Progenitor cell of endocrine pancreas (in vitro differentiated cells): Measurements from ENCODE around the gene JAML. TPM values are rescaled to one million over a fixed set of nuclear protein-coding genes. Genes with fewer than 3 reads are reported as not detected.

ENCODE experiments used
- DNase-seq: peaks from one replicate; pipeline ENCODE4 v3.0.0; 2021; ENCODE audit warnings: low spot score; ENCODE audit not compliant: unreplicated experiment
- H3K27ac Mint-ChIP-seq: 2 replicates; pipeline ENCODE4 v1.8.0; 2021; ENCODE audit warnings: mild to moderate bottlenecking, moderate library complexity, mixed read lengths
- H3K27me3 Mint-ChIP-seq: 2 replicates; pipeline ENCODE4 v1.8.0; 2021; ENCODE audit warnings: mixed read lengths
- H3K36me3 Mint-ChIP-seq: 2 replicates; pipeline ENCODE4 v1.8.0; 2022; ENCODE audit warnings: mixed read lengths; ENCODE audit not compliant: insufficient read depth
- H3K4me1 Mint-ChIP-seq: 2 replicates; pipeline ENCODE4 v1.8.0; 2021; ENCODE audit warnings: low read depth, mixed read lengths
- H3K4me3 Mint-ChIP-seq: 2 replicates; pipeline ENCODE4 v1.8.0; 2021; ENCODE audit warnings: low read depth, mild to moderate bottlenecking, moderate library complexity, mixed read lengths
- H3K9me3 Mint-ChIP-seq: 2 replicates; pipeline ENCODE4 v1.8.0; 2021; ENCODE audit warnings: low read depth, mixed read lengths
- CTCF ChIP-seq: fragments of 200-600 bp; sonication (generic); IDR thresholded peaks from one replicate; pipeline ENCODE4 v1.5.0; 2021; ENCODE audit warnings: antibody characterized with exemption, mild to moderate bottlenecking; ENCODE audit not compliant: unreplicated experiment
- total RNA-seq: library from RNA; stranded (reverse); gene quantifications from 2 replicates; pipeline ENCODE4 v1.2.1, GENCODE V29; 2021

Gene JAML
- total RNA-seq, 1 donor from 2014 or later, result 0.22 TPM

GRCh38 chr11:118145285-118146227 is 79.3 kb downstream of the JAML start:
- Mint-ChIP-seq H3K4me1 (no peaks in the 10 kb centered on the region), H3K27ac (peak overlapping the region; percentile 54), H3K36me3 (no peaks in the 10 kb centered on the region), H3K27me3 (peaks cover 90% of the 10 kb centered on the region), H3K9me3 (no peaks in the 10 kb centered on the region), H3K4me3 (peak overlapping the region; percentile 79)
- TF ChIP-seq CTCF, result peak; percentile 91
- peak; percentile 92 for DNase-seq

GRCh38 chr11:118144301-118145268 is 80.2 kb downstream of the JAML start:
- no peak for DNase-seq
- Mint-ChIP-seq H3K27ac (no peak overlapping the region), H3K36me3 (no peaks in the 10 kb centered on the region), H3K9me3 (no peaks in the 10 kb centered on the region), H3K27me3 (peaks cover 88% of the 10 kb centered on the region), H3K4me1 (no peaks in the 10 kb centered on the region), H3K4me3 (peak overlapping the region; percentile 12)
- no peak for TF ChIP-seq CTCF

Other genes with a start within 250 kb of the JAML start
- 0.62 and 0.72 TPM in 2 replicates for gene IL10RA, start 238.6 kb downstream of the JAML start, total RNA-seq
- gene TMPRSS4, start 147.9 kb downstream of the JAML start, total RNA-seq, result 11.3 and 12.1 TPM in 2 replicates
- not detected in 2 replicates for gene SMIM35, start 138.0 kb downstream of the JAML start, total RNA-seq
- 0.16 TPM in 1 of 2 replicates, not detected in the other for gene SCN4B, start 72.2 kb downstream of the JAML start, total RNA-seq
- gene SCN2B, start 48.4 kb downstream of the JAML start, total RNA-seq, result 0.05 and 0.07 TPM in 2 replicates
- 6.3 and 7.4 TPM in 2 replicates for gene MPZL3, start 27.4 kb upstream of the JAML start, total RNA-seq
- 22.4 and 22.9 TPM in 2 replicates for gene MPZL2, start 39.3 kb upstream of the JAML start, total RNA-seq
- gene CD3E, start 79.7 kb upstream of the JAML start, total RNA-seq, result not detected in 2 replicates
- gene CD3D, start 117.7 kb upstream of the JAML start, total RNA-seq, result not detected in 2 replicates
- gene CD3G, start 119.3 kb upstream of the JAML start, total RNA-seq, result not detected in 2 replicates
- 49.2 and 49.8 TPM in 2 replicates for gene UBE4A, start 134.6 kb upstream of the JAML start, total RNA-seq
- gene ATP5MG, start 176.6 kb upstream of the JAML start, total RNA-seq, result 189 and 192 TPM in 2 replicates
- gene KMT2A, start 211.5 kb upstream of the JAML start, total RNA-seq, result 89.1 and 94.6 TPM in 2 replicates